Bronchial epithelial cell (primary cell): ENCODE measurements around the gene SPRED3. TPM values are rescaled to one million over a fixed set of nuclear protein-coding genes. Genes with fewer than 3 reads are reported as not detected.
A peak's percentile ranks its signal among the peaks of the same experiment; 100 is the strongest.

ENCODE experiments used
- DNase-seq: peaks from one replicate; pipeline ENCODE4 v3.0.0-alpha.2; 2010; ENCODE audit warnings: low read depth
- FAIRE-seq: peaks from 2 replicates; lab custom pipeline; 2011; peaks lifted over from hg19 to GRCh38; lab: Jason Lieb, UNC
- H3K27me3 ChIP-seq: 2 replicates; pipeline ENCODE4 v1.5.1; 2011; ENCODE audit warnings: low read length; ENCODE audit not compliant: control insufficient read depth, insufficient read depth
- H3K36me3 ChIP-seq: 2 replicates; pipeline ENCODE4 v1.5.1; 2011; ENCODE audit warnings: low read length; ENCODE audit not compliant: control insufficient read depth, insufficient read depth
- H3K4me3 ChIP-seq: 2 replicates; pipeline ENCODE4 v1.5.1; 2011; ENCODE audit warnings: mild to moderate bottlenecking, low read depth, low read length, control low read depth
- total RNA-seq: library from RNA; depleted of rRNA; stranded (reverse); fragments of >200 nt; gene quantifications from 2 replicates; pipeline ENCODE4 v1.2.1, GENCODE V29; 2014
- TF ChIP-seq, protein P1 (sequence below): IDR thresholded peaks from 2 replicates; pipeline ENCODE4 v1.5.1; 2011; ENCODE audit warnings: mild to moderate bottlenecking, moderate library complexity, low read length, control low read depth, inconsistent platforms; ENCODE audit not compliant: insufficient read depth, severe bottlenecking

The SPRED3 gene
- total RNA-seq, 1 donor from 2014 or later = 0.26 TPM

DNA sequence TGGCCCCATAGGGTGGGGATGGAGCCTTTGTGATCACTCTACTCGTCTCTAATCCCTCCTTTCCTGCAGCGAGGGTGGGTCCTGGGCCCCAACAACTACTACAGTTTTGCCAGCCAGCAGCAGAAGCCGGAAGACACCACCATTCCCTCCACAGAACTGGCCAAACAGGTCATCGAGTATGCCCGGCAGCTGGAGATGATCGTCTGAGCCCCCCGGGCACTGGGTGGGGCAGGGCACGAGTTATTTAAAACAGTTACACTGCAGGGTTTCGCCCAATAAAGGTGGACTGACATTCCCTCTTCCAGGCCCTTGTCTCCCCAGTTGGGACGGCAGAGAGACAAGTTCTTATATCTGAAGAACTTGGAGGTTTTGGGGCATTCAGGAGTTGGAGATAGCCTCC, 5.3 kb upstream of the SPRED3 start:
- Histone ChIP-seq H3K4me3 (no peak overlapping the region), H3K36me3 (peaks cover 25% of the 10 kb centered on the region), H3K27me3 (no peaks in the 10 kb centered on the region)
- DNase-seq (no peak), FAIRE-seq (no peak)
- TF ChIP-seq, protein P1, sequence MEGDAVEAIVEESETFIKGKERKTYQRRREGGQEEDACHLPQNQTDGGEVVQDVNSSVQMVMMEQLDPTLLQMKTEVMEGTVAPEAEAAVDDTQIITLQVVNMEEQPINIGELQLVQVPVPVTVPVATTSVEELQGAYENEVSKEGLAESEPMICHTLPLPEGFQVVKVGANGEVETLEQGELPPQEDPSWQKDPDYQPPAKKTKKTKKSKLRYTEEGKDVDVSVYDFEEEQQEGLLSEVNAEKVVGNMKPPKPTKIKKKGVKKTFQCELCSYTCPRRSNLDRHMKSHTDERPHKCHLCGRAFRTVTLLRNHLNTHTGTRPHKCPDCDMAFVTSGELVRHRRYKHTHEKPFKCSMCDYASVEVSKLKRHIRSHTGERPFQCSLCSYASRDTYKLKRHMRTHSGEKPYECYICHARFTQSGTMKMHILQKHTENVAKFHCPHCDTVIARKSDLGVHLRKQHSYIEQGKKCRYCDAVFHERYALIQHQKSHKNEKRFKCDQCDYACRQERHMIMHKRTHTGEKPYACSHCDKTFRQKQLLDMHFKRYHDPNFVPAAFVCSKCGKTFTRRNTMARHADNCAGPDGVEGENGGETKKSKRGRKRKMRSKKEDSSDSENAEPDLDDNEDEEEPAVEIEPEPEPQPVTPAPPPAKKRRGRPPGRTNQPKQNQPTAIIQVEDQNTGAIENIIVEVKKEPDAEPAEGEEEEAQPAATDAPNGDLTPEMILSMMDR = no peak

DNA sequence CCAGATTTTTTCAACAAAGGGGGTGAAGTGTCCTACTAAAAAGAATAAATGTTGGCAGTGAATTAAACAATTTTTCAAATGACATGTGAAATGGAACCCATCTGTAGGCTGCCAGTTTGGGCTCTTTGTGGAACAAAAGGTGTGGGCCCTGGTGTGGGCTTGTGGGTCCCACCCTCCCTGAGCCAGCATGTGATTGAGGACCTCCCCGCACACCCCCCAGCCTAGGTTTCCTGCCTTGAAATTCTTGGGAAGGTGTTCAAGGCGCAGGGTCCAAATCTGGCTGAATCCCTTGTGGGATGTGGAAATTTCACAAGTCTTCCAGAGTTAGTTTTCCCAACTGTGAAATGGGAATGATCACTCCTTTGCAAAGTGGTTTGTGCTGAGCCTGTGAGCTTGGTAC, 4.8 kb upstream of the SPRED3 start:
- Histone ChIP-seq H3K4me3 (no peak overlapping the region), H3K27me3 (no peaks in the 10 kb centered on the region), H3K36me3 (peaks cover 25% of the 10 kb centered on the region)
- no peak for FAIRE-seq
- TF ChIP-seq, protein P1 = no peak
- no peak for DNase-seq

DNA sequence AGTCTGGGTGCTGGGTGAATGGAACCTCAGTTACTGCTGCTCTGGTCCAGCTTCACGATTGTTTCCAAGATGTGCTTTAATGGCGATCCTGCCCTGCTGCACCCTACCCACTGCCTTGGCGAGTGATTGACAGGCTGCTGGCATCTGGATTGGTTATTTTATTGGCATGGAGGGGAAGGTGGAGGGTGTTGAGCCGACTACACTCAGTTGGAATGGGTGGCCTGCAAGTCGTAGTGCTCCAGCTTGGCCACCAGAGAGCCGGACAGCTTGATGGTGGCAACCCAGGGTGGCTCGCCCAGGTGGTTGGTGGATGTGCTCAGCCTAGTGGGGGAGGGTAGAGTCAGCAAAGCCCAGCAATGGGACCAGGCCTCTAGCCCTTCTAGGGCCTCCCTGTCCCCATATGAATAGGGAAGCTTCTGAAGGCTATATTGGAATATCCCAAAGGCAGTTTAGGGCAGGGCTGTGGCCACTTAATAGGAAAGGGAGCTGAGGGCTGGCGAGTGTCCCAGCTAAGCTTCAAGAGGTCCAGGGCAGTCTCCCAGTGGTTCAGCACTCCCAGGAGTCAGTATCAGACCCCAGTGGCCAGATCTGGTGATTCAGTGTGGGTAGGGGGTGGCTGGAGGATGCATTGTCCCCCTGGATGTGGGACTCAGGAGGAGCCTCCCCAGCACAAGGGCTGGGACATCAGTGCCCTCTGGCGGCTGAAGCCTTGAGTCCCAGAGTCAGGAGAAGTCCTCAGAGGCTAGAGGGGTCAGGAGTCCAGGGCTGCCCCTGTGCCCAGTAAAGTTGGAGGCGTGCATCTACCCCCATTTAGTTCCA, 4.1 kb upstream of the SPRED3 start:
- DNase-seq (no peak), FAIRE-seq (no peak)
- H3K4me3 ChIP-seq = no peak overlapping the region
- peaks cover 20% of the 10 kb centered on the region for H3K36me3 ChIP-seq
- TF ChIP-seq, protein P1 = peak; percentile 70
- no peaks in the 10 kb centered on the region for H3K27me3 ChIP-seq

DNA sequence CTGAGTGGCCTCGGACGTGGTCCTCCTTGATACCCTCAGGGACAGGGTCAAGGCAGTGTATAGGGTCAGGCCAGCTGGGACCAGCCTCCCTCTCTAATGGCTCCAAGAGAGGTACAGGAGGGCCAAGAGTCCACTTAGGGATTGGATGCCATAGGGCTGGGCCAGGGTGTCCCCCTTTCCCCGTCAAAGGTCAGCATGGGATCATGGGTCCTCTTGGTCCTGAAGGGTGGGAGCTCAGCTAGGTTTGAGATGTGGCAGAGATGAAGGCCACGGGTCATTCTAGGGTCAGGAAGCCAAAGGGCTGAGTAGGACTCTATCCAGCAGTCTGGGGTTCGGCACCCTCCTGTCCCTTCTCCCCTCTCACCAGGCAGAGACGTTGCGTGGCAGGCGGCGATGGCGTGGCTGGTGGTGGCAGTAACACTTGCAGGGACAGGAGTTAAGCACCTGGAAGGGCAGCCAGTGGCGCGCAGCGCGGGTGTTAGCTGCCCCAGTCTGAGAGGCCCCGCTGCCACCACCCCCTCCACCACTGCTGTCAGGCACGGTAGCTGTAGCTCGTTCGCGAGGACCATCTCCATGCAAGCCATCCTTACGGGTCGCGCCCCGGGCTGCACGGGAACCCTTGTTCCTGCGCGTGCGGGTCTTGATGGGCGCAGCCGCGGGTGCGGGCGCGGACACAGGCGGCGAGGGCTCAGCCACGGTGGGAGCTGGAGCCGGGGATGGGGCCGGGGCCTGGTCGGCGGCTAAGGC, 3.3 kb upstream of the SPRED3 start:
- FAIRE-seq = peak; percentile 68
- TF ChIP-seq, protein P1 = no peak

DNA sequence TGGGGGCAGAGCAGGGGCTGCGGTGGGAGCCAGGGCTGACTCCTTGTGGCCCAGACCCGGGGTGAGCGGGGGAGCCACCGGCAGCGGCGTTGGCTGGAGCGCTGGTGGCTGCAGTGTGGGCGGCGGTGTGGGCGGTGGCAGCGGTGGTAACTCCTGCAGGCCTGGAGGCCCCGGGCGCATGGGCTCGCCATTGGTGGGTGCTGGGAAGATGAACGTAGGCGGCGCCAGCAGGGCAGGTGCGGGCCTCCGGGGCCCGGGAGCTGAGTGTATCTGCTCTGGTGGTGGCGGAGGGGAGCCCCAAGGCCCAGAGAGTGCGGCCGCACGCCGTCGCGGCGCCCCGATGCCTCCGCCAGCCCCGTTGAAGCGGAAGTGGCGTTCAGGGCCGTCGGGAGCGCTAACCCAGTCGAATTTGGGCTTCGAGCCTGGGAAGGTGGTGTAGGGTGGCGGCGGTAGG, 2.7 kb upstream of the SPRED3 start:
- no peak for DNase-seq
- TF ChIP-seq, protein P1 = no peak
- H3K27me3 ChIP-seq = no peaks in the 10 kb centered on the region
- FAIRE-seq = no peak
- peaks cover 18% of the 10 kb centered on the region for H3K36me3 ChIP-seq
- no peak overlapping the region for H3K4me3 ChIP-seq

More for the DNA sequence above, 3.3 kb upstream of the SPRED3 start:
- Histone ChIP-seq H3K36me3 (peaks cover 18% of the 10 kb centered on the region), H3K4me3 (no peak overlapping the region), H3K27me3 (no peaks in the 10 kb centered on the region)
- no peak for DNase-seq
